IMR-90 (cell line): ENCODE results near the gene TNS1.

ENCODE experiments used
- BHLHE40 ChIP-seq: fragments of 150-350 bp; IDR thresholded peaks from 2 replicates; pipeline ENCODE4 v1.6.1; 2016; ENCODE audit warnings: mild to moderate bottlenecking, low read depth, low read length
- CEBPB ChIP-seq: IDR thresholded peaks from 2 replicates; pipeline ENCODE4 v1.6.1; 2012; ENCODE audit warnings: low read depth, low read length, improper control_type of control experiment
- CHD1 ChIP-seq: IDR thresholded peaks from 2 replicates; pipeline ENCODE4 v1.6.1; 2012; ENCODE audit warnings: low read depth, low read length, improper control_type of control experiment
- MAZ ChIP-seq: IDR thresholded peaks from 2 replicates; pipeline ENCODE4 v1.6.1; 2012; ENCODE audit warnings: low read depth, mild to moderate bottlenecking, low read length, improper control_type of control experiment, moderate library complexity, borderline replicate concordance
- NFE2L2 ChIP-seq: fragments of 150-350 bp; IDR thresholded peaks from 2 replicates; pipeline ENCODE4 v1.6.1; 2016; ENCODE audit warnings: low read depth, mild to moderate bottlenecking, low read length
- POLR2A ChIP-seq: IDR thresholded peaks from 2 replicates; pipeline ENCODE4 v1.6.1; 2012; ENCODE audit warnings: mild to moderate bottlenecking, low read depth, low read length
- RAD21 ChIP-seq: IDR thresholded peaks from 2 replicates; pipeline ENCODE4 v1.6.1; 2012; ENCODE audit warnings: low read length, improper control_type of control experiment
- RCOR1 ChIP-seq: IDR thresholded peaks from 2 replicates; pipeline ENCODE4 v1.6.1; 2012; ENCODE audit warnings: mild to moderate bottlenecking, low read length, improper control_type of control experiment; ENCODE audit not compliant: insufficient replicate concordance
- TF ChIP-seq, protein P1 (sequence below): conservative IDR thresholded peaks from 2 replicates; pipeline ENCODE4 v1.5.1; 2012; ENCODE audit warnings: mild to moderate bottlenecking, low read depth, low read length, improper control_type of control experiment
- TF ChIP-seq, protein P2 (sequence below): fragments of 150-350 bp; IDR thresholded peaks from 2 replicates; pipeline ENCODE4 v1.6.1; 2017; ENCODE audit warnings: mild to moderate bottlenecking, antibody characterized with exemption, low read length, low read depth

DNA sequence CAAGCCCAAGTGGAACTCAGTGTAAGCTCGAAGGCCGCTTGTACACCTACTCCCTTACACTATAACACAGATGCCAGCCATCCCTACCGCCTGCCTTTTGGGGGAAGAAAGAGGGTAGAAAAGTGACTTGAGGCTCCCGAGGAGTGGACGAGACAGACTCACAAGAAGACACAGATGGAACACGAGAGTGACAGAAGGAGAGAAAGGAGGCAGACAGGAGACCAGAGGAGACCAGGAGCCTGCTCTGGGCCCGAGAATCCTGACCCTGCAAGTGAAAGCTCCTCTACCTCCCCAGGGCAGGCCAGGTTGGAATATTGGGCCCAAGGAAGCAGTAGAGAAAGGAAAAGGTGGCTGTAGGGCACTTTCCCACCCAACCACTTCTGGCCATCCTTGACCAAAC is 23.4 kb upstream of the TNS1 start:
- TF ChIP-seq, protein P1, sequence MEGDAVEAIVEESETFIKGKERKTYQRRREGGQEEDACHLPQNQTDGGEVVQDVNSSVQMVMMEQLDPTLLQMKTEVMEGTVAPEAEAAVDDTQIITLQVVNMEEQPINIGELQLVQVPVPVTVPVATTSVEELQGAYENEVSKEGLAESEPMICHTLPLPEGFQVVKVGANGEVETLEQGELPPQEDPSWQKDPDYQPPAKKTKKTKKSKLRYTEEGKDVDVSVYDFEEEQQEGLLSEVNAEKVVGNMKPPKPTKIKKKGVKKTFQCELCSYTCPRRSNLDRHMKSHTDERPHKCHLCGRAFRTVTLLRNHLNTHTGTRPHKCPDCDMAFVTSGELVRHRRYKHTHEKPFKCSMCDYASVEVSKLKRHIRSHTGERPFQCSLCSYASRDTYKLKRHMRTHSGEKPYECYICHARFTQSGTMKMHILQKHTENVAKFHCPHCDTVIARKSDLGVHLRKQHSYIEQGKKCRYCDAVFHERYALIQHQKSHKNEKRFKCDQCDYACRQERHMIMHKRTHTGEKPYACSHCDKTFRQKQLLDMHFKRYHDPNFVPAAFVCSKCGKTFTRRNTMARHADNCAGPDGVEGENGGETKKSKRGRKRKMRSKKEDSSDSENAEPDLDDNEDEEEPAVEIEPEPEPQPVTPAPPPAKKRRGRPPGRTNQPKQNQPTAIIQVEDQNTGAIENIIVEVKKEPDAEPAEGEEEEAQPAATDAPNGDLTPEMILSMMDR, result no peak
- TF ChIP-seq NFE2L2 (no peak), RAD21 (no peak), MAZ (no peak), POLR2A (no peak), CEBPB (no peak), CHD1 (no peak), BHLHE40 (no peak), RCOR1 (no peak)
- TF ChIP-seq, protein P2, sequence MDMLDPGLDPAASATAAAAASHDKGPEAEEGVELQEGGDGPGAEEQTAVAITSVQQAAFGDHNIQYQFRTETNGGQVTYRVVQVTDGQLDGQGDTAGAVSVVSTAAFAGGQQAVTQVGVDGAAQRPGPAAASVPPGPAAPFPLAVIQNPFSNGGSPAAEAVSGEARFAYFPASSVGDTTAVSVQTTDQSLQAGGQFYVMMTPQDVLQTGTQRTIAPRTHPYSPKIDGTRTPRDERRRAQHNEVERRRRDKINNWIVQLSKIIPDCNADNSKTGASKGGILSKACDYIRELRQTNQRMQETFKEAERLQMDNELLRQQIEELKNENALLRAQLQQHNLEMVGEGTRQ, result no peak
